ENCODE data around the gene SLC27A1.
"Not testable (repeated sequence)": the region's sequence is repeated elsewhere in the genome, so short reads cannot be mapped to it uniquely, and the experiment has no call there.

Gene SLC27A1

DNA sequence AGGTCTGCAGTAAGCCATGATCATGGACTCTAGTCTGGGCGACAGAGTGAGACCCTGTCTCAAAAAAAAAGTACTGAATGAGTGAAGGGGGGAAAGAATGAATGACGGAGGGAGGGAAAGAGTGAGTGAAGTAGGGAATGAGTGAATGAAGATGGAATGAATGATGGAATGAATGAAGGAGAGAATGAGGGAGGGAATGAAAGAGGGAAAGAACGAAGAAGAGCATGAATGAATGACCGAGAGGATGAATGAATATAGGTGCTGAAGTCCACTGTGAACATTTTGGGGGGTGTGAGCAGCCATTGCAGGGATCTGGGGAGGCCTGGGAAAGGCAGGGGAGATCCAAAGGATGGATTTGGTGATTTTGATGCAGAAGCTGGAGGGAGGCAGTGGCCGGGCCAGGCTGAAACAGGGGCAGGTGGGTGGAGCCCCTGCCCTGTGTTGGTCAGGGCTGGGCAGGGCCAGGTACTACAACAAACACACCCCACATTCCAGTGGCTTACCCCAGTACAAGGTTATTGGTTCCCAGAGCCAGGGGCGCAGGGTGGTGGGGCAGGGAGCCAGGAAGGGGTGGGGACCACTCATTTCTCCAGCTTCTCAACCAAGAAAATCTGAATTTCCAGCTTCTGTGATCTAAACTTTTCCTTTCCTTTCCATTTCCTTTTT is 14.3 kb downstream of the SLC27A1 start:
- DNase-seq (ENCODE audit: insufficient read length, low spot score), result no peak
- FAIRE-seq, result no peak

DNA sequence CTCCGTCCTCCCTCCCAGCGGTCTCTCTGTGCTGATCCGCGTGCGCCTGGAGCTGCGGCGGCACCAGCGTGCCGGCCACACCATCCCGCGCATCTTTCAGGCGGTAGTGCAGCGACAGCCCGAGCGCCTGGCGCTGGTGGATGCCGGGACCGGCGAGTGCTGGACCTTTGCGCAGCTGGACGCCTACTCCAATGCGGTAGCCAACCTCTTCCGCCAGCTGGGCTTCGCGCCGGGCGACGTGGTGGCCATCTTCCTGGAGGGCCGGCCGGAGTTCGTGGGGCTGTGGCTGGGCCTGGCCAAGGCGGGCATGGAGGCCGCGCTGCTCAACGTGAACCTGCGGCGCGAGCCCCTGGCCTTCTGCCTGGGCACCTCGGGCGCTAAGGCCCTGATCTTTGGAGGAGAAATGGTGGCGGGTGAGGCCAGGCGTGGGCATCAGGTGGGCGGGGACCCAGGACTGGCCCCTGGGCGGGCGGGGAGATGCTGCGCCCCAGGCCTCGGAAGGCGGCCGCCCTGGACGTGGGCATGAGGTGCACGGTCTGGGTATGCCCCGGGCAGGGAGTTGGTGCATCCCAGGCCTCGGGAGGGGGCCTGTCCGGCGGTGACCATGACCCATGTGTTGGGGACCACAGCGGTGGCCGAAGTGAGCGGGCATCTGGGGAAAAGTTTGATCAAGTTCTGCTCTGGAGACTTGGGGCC is 16.4 kb downstream of the SLC27A1 start:
- no peak for DNase-seq (ENCODE audit: insufficient read length, low spot score)
- FAIRE-seq, result no peak

DNA sequence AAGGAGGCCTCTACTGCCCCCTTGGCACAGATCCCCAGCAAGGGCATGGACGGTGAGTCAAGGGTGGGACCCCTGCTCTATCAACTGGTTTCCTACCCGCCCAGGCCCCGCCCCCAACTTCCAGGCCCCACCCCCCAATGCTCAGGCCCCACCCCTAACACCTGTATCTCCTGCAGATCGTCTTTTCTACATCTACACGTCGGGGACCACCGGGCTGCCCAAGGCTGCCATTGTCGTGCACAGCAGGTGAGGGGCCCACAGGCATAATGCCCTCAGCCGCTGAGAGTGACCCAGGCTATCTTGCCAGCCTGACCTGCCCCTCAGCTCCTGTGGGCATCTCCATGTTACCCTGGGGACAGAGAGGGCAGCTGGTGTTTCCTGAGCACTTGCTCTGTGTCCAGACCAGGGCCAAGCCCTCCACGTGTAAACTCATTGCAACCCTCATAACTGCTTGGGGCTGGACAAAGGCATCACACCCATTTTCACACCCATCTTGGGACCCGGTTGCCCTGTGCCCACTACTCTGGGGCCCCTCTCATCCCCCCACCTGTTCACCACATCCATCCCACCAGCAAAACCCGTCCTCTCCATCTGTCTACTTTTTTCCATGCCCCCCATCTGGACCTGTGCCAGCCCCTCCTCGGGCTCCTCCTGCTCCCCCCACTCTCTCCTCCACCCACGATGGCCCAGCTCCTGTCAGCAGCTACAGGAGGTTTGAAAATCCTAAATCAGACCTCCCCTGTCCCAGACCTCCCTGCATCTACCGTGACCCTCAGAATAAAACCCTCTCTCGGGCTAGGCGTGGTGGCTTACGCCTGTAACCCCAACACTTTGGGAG is 17.2 kb downstream of the SLC27A1 start:
- FAIRE-seq, result no peak
- DNase-seq (ENCODE audit: insufficient read length, low spot score), result no peak

DNA sequence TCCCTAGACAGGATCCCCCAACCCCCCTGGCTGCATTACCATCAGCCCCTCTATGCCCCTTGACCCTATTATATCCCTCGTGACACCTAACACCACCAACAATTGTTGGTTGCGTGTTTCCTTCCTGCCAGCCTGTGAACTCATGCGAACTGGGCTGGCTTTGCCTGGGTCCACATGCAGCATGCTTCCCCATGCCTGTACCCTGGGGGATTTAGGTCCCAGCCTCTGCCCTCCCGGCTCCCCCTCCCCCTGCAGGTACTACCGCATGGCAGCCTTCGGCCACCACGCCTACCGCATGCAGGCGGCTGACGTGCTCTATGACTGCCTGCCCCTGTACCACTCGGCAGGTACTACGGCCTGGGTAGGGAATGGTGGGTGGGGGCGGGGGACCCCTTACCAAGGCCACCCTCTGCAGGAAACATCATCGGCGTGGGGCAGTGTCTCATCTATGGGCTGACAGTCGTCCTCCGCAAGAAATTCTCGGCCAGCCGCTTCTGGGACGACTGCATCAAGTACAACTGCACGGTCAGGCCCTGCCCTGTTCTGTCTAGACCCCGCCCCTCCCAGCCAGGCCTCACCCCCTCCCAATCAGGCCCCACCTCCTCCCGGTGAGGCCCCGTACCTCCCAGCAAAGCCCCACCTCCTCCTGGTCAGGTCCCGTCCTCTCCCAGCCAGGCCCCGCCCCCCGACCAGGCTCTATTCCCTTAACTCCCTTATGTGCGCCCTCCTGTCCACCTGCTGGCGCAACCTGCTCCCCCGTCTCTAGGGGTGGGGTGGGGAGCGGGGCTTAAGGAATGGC is 18.5 kb downstream of the SLC27A1 start:
- FAIRE-seq (peak; percentile 46), DNase-seq (ENCODE audit: insufficient read length, low spot score) (no peak)

DNA sequence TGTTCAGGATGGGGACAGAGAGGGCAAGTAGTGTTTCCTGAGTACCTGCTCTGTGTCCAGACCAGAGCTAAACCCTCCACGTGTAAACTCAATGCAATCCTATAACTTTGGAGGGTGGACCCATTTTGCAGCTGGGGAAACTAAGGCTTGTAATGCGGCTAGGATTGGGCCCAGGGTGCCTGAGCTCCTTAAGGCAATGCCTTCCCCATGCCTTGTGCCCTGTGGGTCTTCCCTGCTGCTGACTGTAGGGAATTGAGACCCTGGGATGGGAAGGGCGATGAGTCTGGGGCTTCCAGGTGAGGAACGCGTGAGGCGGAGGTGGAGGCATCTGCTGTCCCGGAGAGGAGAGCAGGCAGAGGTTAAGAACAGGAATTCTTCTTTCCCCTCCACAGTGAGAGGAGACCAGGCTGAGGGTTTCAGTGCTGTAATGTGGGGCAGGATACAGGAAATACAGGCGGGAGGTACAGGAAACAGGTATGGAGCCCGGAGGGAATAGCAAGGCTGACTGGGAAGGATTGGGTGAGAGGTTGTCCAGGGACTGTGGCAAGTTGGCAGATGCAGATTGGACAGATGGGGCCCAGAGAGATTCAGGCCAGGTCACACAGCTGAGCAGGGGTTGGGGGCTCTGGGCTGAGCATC is 19.2 kb downstream of the SLC27A1 start:
- DNase-seq (ENCODE audit: insufficient read length, low spot score), result no peak
- no peak for FAIRE-seq

DNA sequence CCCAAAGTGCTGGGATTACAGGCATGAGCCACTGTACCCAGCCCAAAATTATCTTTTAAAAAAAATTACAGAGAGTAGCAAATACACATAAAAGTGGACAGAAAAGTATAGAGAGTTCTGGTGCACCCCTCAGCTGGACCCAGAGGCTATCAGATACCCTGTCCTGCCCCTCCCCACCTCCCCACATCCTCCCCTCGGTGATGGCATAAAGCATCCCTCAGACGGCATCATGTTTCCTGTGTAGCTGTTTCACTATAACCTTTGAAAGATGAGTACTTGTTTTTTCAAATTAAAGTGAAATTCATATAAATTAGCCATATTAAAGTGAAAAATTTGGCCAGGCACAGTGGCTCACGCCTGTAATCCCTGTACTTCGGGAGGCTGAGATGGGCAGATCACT is 20.1 kb downstream of the SLC27A1 start:
- FAIRE-seq, result no peak
- no peak for DNase-seq (ENCODE audit: insufficient read length, low spot score)

DNA sequence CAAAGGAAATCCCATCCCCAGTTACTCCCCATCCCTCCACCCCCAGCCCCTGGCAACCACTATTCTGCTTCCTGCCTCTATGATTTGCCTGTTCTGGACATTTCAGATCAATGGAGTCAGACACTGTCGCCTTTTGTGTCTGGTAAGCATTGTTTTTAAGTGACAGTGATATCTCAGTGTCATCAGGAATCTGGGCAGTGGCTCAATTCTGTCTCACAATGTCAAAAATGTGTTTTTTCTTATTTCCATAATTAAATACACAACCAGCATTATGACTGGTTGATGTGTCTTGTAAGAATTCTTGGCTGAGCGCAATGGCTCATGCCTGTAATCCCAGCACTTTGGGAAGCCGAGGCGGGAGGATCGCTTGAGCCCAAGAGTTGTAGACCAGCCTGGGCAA is 21.0 kb downstream of the SLC27A1 start:
- no peak for DNase-seq (ENCODE audit: insufficient read length, low spot score)
- FAIRE-seq, result no peak

DNA sequence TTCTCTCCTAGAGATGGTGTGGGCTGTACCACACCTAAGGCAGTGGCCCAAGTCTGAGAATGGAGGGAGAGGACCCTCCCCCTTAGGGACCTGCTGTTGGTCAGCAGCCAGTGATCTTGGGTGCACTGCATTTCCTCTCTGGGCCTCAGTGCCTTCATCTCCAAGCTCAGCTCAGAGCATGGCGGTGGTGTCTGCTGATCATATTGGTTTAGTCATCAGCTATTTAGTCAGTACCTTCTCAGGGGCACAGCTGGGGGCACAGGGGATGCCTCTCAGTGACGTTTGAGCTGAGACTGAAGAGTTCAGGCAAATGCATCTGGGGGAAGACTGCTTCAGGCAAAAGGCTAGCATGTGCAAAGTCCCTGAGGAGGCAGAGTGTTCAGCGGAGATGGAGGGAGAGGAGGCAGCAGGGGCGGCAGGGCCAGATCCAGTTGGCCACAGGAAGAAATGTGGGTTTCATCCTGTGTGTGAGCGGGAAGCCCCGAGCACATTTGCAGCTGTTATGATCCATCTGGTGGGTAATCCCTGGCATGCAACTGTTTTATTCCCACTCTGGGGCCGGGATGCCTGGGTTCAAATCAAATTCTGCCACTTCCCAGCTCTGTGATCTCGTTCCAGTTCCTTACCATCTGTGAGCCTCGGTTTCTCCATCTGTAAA is 25.4 kb downstream of the SLC27A1 start:
- FAIRE-seq, result no peak
- DNase-seq (ENCODE audit: insufficient read length, low spot score), result no peak

DNA sequence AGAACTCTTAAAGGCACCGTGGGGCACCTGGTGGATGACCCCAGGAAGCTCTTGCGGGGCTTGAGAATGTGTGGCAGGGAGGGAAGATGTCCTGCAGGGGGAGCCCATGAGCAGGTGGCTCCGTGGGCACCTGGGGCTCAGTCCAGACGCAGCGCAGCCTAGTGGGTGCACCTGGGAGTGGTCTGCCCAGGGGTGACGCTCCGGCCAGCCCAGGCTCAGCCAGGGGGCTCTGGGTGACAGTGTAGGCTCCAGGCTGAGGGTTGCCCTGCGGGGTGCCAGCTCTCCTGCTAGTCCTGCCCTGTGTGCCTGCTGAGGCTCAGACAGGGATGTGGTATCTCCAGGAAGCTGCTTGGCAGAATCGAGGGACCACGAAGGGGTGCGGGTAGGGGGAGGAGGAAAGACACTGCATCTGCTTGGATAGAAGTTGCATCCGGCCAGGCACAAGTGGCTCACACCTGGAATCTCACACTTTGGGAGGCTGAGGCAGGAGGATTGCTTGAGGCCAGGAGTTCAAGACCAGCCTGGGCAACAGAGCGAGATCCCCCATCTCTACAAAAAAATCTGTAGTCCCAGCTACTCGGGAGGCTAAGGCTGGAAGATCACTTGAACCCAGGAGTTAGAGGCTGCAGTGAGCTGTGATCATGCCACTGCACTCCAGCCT is 26.1 kb downstream of the SLC27A1 start:
- FAIRE-seq (peak; percentile 65), DNase-seq (ENCODE audit: insufficient read length, low spot score) (peak; percentile 77)

DNA sequence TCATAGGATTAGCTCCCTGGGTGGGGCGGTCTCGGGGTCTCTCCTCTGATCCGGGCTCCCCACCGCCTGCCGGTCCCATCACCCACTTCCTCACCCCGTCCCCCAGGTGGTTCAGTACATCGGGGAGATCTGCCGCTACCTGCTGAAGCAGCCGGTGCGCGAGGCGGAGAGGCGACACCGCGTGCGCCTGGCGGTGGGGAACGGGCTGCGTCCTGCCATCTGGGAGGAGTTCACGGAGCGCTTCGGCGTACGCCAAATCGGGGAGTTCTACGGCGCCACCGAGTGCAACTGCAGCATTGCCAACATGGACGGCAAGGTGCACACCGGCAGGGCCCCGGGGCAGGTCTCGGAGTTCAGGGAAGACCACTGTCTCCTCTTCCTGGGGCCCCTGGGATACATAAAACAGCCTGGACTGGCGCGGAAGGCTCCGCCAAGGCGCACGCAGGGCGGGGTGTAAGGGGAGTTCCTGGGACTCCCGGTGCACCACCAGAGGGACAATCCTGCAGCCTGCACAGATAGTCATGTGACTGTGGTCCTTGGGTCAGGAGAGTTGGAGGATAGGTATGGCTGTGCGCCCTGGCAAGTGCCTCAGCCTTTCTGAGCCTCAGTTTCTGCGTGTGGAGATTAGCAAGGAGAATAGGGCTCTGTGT is 26.9 kb downstream of the SLC27A1 start:
- FAIRE-seq (no peak), DNase-seq (ENCODE audit: insufficient read length, low spot score) (no peak)

DNA sequence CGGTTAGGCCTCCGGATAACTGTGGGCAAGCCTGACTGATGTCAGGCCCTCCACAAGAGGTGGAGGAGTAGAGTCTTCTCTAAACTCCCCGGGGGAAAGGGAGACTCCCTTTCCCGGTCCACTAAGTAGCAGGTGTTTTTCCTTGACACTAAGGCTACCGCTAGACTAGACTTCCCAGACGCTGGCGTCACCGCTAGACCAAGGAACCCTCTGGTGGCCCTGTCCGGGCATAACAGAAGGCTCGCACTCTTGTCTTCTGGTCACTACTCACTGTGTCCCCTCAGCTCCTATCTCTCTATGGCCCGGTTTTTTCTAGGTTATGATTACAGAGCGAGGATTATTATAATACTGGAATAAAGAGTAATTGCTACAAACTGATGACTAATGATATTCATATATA is 28.7 kb downstream of the SLC27A1 start:
- not testable (repeated sequence) for FAIRE-seq; DNase-seq (ENCODE audit: insufficient read length, low spot score)

DNA sequence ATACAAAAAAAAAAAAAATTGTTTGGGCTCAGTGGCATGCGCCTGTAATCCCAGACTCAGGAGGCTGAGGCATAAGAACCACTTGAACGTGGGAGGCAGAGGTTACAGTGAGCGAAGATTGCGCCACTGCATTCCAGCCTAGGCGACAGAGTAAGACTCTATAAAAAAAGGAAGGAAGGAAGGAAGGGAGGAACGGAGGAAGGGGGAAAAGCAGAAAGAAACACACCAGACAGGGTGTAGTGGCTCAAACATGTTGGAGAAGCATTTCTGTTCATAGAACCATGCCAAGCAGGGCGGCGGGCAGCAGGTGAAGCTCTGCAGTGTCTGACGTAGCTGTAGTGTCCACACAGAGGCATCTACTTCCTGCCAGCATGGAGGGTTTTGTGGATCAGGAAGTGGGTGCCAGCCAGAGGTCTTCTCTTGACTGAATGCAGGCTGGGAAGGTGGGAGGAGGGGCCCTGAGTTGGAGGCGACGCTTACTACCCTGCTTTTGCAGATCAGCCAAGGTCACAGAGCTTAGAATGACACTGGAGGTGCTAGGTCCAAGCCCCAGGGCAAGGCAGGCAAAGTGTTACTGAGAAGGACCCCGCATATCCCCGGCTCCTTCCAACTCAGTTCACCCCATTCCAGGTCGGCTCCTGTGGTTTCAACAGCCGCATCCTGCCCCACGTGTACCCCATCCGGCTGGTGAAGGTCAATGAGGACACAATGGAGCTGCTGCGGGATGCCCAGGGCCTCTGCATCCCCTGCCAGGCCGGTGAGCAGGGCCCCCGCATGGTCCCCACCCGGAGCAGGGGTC is 29.5 kb downstream of the SLC27A1 start:
- FAIRE-seq (peak; percentile 89), DNase-seq (ENCODE audit: insufficient read length, low spot score) (peak; percentile 60)

DNA sequence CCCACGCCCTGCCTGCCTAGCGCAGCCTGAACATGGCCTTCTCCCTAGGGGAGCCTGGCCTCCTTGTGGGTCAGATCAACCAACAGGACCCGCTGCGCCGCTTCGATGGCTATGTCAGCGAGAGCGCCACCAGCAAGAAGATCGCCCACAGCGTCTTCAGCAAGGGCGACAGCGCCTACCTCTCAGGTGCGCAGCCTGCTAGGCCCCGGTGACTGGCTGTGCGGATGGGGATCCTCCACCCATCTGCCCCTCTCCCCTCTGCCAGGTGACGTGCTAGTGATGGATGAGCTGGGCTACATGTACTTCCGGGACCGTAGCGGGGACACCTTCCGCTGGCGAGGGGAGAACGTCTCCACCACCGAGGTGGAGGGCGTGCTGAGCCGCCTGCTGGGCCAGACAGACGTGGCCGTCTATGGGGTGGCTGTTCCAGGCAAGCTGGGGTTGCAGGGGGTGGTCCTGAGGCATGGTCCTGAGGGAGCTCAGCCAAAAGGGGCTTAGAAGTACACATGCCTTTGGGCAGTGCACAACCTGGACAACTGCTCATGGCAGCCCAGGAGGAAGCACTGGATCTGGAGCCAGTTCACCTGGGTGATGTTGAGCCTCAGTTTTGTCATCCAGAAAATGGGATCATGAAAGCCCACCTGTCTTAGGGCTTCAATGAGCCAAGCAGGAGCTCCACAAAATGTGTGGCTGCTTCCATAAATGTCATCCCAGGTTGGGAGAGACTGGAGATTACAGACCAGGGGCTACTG is 30.3 kb downstream of the SLC27A1 start:
- DNase-seq (ENCODE audit: insufficient read length, low spot score) (no peak), FAIRE-seq (peak; percentile 72)

DNA sequence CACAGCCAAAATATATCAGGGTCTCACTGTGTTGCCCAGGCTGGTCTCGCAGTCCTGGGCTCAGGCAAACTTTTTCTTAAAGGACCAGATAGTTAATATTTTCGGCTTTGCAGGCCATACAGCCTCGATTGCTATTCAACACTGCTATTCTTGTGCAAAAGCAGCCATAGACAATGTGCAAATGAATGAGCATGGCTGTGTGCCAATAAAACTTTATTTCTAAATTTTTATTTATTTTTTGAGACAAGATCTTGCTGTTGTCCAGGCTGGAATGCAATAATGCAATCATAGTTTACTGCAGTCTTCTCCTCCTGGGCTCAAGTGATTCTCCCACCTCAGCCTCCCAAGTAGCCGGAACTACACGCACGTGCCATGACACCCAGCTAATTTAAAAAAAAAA is 32.9 kb downstream of the SLC27A1 start:
- FAIRE-seq (no peak), DNase-seq (ENCODE audit: insufficient read length, low spot score) (no peak)

DNA sequence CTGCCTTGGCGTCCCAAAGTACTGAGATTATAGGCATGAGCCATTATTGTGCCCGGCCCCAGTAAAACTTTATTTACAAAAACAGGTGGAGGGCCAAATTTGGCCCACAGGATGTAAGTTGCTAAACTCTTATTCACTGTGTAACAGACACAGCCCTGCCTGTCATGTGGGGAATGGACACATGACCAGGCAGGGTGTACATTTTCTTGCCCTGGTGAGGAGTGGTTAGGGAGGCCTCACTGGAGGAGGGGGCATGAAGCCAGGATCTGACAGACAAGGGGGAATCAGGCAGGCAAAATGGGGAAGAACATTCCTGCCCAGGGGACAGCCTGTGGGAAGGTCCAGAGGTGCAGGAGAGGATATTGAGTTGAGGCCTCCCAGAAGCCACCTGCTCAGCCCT is 33.7 kb downstream of the SLC27A1 start:
- FAIRE-seq (no peak), DNase-seq (ENCODE audit: insufficient read length, low spot score) (no peak)

DNA sequence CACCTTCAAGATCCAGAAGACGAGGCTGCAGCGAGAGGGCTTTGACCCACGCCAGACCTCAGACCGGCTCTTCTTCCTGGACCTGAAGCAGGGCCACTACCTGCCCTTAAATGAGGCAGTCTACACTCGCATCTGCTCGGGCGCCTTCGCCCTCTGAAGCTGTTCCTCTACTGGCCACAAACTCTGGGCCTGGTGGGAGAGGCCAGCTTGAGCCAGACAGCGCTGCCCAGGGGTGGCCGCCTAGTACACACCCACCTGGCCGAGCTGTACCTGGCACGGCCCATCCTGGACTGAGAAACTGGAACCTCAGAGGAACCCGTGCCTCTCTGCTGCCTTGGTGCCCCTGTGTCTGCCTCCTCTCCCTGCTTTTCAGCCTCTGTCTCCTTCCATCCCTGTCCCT is 34.1 kb downstream of the SLC27A1 start:
- DNase-seq (ENCODE audit: insufficient read length, low spot score) (no peak), FAIRE-seq (no peak)

DNA sequence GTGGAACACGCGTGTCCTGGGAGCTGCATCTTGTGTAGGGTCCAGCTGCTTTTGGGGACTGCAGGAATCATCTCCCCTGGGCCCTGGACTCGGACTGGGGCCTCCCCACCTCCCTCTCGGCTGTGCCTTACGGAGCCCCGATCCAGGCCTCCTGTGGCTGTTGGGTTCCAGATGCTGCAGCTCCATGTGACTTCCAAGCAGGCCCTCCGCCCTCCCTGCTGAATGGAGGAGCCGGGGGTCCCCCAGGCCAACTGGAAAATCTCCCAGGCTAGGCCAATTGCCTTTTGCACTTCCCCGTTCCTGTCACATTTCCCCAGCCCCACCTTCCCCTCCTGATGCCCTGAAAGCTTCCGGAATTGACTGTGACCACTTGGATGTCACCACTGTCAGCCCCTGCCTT is 34.9 kb downstream of the SLC27A1 start:
- DNase-seq (ENCODE audit: insufficient read length, low spot score) (no peak), FAIRE-seq (no peak)
